C4-2B (cell line): ENCODE results near the gene SCAANT1.

ENCODE experiments used
- H3K27ac ChIP-seq: fragments of 450-650 bp; 2 replicates; pipeline ENCODE4 v1.5.1; 2017
- ZFX ChIP-seq: fragments of 450-650 bp; IDR thresholded peaks from 2 replicates; pipeline ENCODE4 v1.6.1; 2017
- TF ChIP-seq, protein P1 (sequence below): fragments of 450-650 bp; conservative IDR thresholded peaks from 2 replicates; pipeline ENCODE4 v1.5.1; 2017; ENCODE audit warnings: mild to moderate bottlenecking

The SCAANT1 gene

DNA sequence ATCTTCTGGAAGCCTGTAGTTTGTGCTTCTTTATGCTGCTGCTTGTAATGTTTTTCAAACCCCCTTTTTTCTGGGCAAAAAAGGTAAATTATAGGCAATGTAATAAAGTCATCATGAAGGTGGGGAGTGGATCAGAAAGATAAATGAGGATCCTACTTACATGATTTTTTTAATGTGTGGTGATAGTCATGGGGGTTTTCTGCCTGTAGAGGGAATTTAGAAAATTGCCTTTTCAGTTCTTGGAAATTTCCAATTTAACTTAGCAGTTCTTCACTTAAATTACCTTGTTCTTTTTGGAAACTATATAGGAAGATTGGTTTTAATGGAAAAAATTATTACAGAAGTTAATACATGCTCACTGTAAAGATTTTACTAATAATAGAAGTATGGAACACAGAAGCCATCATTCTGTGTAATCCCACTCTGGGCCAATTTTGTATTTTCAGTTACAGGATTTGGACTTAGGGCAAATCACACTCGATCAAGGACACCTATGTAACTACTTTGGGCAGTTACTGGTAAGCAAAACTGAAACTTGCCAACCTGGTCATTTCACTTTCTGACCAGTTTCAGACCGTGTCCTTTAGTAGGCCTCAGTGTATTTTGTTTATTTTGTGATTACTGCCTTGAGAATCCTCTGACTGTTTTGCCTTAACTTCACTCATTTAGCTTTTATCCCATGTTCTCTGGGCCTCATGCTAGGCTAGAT lies 10.5 kb upstream of the SCAANT1 start:
- no peak for TF ChIP-seq ZFX
- TF ChIP-seq, protein P1, sequence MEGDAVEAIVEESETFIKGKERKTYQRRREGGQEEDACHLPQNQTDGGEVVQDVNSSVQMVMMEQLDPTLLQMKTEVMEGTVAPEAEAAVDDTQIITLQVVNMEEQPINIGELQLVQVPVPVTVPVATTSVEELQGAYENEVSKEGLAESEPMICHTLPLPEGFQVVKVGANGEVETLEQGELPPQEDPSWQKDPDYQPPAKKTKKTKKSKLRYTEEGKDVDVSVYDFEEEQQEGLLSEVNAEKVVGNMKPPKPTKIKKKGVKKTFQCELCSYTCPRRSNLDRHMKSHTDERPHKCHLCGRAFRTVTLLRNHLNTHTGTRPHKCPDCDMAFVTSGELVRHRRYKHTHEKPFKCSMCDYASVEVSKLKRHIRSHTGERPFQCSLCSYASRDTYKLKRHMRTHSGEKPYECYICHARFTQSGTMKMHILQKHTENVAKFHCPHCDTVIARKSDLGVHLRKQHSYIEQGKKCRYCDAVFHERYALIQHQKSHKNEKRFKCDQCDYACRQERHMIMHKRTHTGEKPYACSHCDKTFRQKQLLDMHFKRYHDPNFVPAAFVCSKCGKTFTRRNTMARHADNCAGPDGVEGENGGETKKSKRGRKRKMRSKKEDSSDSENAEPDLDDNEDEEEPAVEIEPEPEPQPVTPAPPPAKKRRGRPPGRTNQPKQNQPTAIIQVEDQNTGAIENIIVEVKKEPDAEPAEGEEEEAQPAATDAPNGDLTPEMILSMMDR: no peak
- H3K27ac ChIP-seq: no peak overlapping the region

DNA sequence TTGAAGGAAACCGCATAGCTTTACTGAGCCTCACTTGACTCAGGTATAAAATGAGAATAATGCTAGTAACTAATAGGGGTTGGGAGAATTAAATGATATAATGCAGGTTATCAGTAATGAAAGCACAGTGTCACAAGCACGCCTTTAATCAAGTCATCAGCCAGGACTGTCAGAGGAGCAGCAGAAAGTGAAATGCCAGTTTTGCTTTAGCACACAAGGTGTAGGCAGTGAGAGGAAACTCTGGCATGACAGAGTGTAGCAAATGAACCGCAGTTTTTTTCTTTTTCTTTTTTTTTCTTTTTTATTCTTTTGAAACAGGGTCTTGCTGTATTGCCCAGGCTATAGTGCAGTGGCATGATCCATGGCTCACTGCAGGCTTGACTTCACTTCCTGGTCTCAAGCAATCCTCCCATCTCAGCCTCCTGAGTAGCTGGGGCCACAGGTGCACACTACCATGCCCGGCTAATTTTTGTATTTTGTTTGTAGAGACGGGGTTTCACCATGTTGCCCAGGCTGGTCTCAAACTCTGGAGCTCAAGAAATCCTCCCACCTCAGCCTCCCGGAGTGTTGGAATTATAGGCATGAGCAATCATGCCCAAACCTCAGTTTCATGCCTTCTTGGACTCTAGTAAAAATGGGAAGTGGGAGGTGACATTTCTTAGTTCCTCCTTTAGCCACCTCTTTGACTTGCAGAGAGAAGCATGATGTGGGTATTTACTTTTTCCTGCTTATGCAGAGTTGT lies 9.7 kb upstream of the SCAANT1 start:
- no peak overlapping the region for H3K27ac ChIP-seq
- TF ChIP-seq, protein P1: no peak
- TF ChIP-seq ZFX: no peak

DNA sequence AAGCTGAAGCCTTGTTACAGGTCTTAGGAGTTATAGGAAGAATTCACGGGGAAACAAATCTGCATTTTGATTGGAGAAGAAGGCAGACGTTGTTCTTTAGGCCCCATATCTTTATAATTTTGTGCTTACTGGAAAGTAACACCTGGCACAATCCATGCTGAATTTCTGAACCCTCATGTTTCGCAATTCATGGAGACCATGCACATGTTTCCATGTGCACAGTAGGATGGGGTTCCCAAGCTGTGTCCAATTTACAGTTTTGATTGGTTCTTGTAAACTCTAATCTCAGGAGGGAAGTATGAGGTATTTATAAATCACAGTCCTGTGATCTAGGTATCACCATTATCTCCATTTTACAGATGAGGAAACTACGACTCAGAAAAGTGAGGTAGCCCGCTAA lies 7.8 kb upstream of the SCAANT1 start:
- TF ChIP-seq, protein P1: no peak
- no peak for TF ChIP-seq ZFX
- no peak overlapping the region for H3K27ac ChIP-seq

DNA sequence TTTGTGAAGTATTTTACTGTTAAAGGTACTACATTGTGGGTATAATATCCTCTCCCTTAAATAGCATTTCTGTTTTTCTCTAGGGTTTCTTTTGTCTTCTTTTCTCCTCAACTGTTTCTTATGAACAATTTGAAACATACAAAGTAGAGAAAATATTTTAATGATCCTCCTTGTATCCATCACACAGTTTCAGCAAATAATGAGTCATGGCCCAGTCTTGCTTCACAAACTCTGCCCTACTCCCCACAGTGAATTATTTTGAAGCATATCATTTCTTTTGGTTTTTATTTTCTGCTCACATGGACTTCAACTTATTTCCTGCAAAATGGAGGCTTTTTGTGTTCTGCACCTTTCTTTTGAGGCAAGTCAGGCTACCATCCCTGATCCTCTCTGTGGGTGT lies 6.1 kb upstream of the SCAANT1 start:
- no peak overlapping the region for H3K27ac ChIP-seq
- TF ChIP-seq ZFX: no peak
- TF ChIP-seq, protein P1: no peak

DNA sequence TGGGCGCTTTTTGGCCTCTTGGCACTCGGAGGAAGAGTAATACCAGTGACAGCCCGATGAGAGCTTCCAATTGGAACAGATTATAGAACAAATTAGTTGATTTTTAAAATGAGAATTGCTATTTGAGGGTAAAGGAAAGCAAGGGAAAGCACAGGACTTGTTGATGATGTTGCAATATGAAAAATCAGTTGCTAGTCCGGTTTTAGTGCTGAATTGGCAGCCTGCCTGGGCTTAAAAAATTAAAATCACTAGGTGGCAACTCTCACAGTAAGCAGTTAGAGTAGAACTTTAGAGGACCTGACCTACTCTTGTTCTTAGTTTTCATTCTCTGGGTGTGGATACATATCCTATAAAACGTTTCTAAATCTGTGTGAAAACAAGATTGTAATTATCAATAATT lies 2.1 kb upstream of the SCAANT1 start:
- TF ChIP-seq, protein P1: peak; percentile 19; the same call in 1 of the 2 replicates
- no peak for TF ChIP-seq ZFX
- H3K27ac ChIP-seq: no peak overlapping the region

DNA sequence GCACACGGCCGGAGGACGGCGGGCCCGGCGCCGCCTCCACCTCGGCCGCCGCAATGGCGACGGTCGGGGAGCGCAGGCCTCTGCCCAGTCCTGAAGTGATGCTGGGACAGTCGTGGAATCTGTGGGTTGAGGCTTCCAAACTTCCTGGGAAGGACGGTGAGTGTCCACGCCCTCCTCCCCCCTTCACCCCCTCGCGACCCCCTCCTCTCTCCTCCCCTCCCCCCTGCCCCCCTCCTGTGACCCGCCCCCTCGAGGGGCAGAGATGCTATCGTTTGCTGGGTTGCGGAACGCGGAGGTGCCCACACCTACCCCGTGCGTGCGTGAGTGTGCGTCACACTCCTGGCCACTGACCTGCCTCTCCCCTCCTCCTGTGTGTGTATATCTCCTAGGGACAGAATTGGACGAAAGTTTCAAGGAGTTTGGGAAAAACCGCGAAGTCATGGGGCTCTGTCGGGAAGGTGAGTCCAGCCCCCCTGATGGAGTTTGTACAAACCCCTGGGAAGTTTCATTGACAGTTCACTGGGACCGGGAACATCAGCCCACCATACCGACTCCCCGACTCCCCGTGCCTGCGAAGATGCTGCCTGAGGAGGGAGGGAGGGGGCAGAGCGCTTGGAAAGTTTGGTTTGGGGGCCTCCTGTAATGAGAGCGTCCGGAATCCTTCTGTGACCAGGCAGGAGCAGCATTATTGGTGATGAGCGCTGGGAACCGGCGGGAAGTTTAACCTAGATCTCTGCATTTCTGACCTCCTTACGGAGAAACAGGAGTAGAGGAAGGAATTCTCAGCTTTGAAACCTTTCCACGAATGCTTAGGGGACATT lies 795 bp upstream of the SCAANT1 start:
- TF ChIP-seq, protein P1: peak; percentile 9; the same call in 1 of the 2 replicates
- no peak for TF ChIP-seq ZFX
- H3K27ac ChIP-seq: peak overlapping the region; percentile 77
